GM12872 (cell line): ENCODE measurements around the gene VTI1A.
A peak's percentile ranks its signal among the peaks of the same experiment; 100 is the strongest.

Source experiments
- CTCF ChIP-seq: IDR thresholded peaks from 3 replicates; pipeline ENCODE4 v1.5.1; 2011; ENCODE audit warnings: low read depth, mild to moderate bottlenecking, low read length, moderate library complexity; ENCODE audit not compliant: insufficient read depth

The VTI1A gene

GRCh38 chr10:112687647-112688046, 240.6 kb downstream of the VTI1A start:
- no peak for TF ChIP-seq CTCF

GRCh38 chr10:112689327-112690072, 242.5 kb downstream of the VTI1A start:
- peak; percentile 17; the same call in 1 of the 3 replicates for TF ChIP-seq CTCF

GRCh38 chr10:112695539-112695938, 248.5 kb downstream of the VTI1A start:
- TF ChIP-seq CTCF, result no peak

- TF ChIP-seq CTCF, result no peak
These were observed 249.6 kb downstream of the VTI1A start for GRCh38 chr10:112696592-112696991.

- no peak for TF ChIP-seq CTCF
These were observed 251.3 kb downstream of the VTI1A start for GRCh38 chr10:112698133-112698817.

- TF ChIP-seq CTCF, result no peak
These were observed 251.8 kb downstream of the VTI1A start for GRCh38 chr10:112698818-112699164.

GRCh38 chr10:112700215-112700671, 253.2 kb downstream of the VTI1A start:
- TF ChIP-seq CTCF, result no peak
